ENCODE data around the gene MESD.
A peak's percentile ranks its signal among the peaks of the same experiment; 100 is the strongest.

Gene MESD

DNA sequence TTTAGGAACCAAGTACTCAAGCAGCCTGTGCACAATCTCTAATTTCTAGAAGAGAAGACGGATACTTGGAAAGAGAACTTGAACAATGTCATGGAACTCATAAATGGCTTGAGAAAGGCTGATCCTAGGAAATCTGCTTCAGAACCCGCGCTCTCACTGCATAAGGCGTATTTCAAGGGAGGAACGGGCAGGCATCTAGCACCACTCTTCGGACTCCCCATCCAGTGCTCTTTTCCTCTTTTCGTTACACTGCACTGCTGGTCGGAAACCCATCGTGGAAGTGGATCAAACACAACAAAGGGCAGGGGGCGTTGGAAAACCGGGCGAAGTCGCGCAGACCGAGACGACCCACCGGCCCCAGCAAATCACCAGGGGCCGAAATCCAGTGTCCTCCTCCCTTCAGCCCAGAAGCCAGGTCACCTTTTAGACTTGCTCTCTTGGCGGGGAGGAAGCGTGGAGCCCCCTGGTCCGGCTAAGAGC lies 10.6 kb upstream of the MESD start:
- TF ChIP-seq, protein P1, sequence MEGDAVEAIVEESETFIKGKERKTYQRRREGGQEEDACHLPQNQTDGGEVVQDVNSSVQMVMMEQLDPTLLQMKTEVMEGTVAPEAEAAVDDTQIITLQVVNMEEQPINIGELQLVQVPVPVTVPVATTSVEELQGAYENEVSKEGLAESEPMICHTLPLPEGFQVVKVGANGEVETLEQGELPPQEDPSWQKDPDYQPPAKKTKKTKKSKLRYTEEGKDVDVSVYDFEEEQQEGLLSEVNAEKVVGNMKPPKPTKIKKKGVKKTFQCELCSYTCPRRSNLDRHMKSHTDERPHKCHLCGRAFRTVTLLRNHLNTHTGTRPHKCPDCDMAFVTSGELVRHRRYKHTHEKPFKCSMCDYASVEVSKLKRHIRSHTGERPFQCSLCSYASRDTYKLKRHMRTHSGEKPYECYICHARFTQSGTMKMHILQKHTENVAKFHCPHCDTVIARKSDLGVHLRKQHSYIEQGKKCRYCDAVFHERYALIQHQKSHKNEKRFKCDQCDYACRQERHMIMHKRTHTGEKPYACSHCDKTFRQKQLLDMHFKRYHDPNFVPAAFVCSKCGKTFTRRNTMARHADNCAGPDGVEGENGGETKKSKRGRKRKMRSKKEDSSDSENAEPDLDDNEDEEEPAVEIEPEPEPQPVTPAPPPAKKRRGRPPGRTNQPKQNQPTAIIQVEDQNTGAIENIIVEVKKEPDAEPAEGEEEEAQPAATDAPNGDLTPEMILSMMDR (conservative IDR thresholded peaks at IDR 0.05; ENCODE audit: low read length) = no peak
- H3K4me3 ChIP-seq (ENCODE audit: low read length) = peak overlapping the region; percentile 86
- no peak for DNase-seq (ENCODE audit: low read depth)

DNA sequence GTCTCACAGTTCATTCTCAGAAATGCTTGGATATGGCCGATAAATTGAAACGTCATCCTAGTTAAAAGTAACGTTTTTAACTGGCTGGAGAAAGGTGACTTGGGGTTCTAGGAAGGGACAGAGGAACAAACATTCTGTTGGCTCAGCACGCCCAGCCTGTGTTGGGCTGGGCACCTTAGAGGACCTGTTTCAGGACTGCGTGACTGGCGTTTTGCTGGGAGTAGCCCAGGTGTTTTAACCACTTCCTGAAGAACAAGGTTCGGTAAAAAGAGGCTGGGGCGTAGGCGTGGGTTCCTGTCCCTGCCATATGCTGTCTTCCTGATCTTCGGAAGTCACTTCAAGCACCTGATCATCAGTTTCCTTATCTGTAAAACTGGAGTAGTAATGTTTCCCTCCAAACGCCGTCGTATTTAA lies 10.0 kb upstream of the MESD start:
- peak overlapping the region; percentile 86 for H3K4me3 ChIP-seq (ENCODE audit: low read length)
- no peak for DNase-seq (ENCODE audit: low read depth)
- TF ChIP-seq, protein P1 (conservative IDR thresholded peaks at IDR 0.05; ENCODE audit: low read length) = no peak

DNA sequence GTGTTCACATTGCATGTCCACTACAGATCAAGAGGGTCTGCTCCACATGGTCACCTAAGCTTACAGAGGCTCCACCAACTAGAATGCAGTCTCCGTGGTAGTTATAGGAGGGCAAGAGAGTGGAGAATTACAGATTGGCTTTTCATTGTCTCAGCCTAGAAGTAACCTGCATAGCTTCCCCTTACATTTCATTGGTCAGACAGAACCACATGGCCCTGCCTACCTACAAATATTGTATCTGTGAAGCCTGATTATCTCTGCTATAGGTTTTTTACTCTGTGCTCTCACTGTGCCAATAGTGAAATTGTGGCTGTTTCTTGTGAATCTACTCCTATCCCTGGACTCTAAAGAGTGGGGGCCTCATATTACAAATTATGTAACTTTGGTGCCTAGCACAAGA lies 8.6 kb upstream of the MESD start:
- H3K4me3 ChIP-seq (ENCODE audit: low read length) = no peak overlapping the region
- no peak for DNase-seq (ENCODE audit: low read depth)
- TF ChIP-seq, protein P1 (conservative IDR thresholded peaks at IDR 0.05; ENCODE audit: low read length) = no peak

- DNase-seq (ENCODE audit: low read depth) = no peak
- TF ChIP-seq, protein P1 (conservative IDR thresholded peaks at IDR 0.05; ENCODE audit: low read length) = no peak
- no peak overlapping the region for H3K4me3 ChIP-seq (ENCODE audit: low read length)
These were observed 8.1 kb upstream of the MESD start for GRCh38 chr15:80997692-80998091.

- no peak overlapping the region for H3K4me3 ChIP-seq (ENCODE audit: low read length)
- no peak for DNase-seq (ENCODE audit: low read depth)
These were observed 6.6 kb upstream of the MESD start for GRCh38 chr15:80996247-80996646.

GRCh38 chr15:80992441-80992840 lies 2.8 kb upstream of the MESD start:
- no peak overlapping the region for H3K4me3 ChIP-seq (ENCODE audit: low read length)
- no peak for DNase-seq (ENCODE audit: low read depth)
- TF ChIP-seq, protein P1 (conservative IDR thresholded peaks at IDR 0.05; ENCODE audit: low read length) = no peak

More at GRCh38 chr15:80996247-80996646, 6.6 kb upstream of the MESD start:
- TF ChIP-seq, protein P1 (conservative IDR thresholded peaks at IDR 0.05; ENCODE audit: low read length) = peak; percentile 41

DNA sequence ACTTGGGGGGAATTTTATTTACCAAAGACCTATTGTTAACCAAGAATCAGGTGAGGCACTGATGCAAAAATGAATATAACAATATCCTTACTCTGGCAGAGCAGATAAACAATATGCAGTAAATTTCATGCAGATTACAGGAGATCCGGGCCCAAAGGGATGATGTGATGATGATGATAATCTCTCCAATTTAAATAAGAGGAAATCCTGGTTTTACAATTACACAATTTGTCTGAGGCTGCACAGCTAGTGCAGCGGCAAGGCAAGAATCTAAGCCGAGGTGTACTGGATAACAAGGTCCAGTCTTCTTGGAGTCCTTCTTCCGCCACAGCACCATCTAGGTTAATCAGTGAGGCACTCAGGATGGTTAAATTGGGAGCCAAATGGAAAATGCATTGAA lies 2.4 kb upstream of the MESD start:
- DNase-seq (ENCODE audit: low read depth) = no peak
- H3K4me3 ChIP-seq (ENCODE audit: low read length) = no peak overlapping the region
- TF ChIP-seq, protein P1 (conservative IDR thresholded peaks at IDR 0.05; ENCODE audit: low read length) = no peak

All from AG10803 (cell line).